ENCODE results near the gene PRDM16. TPM values are rescaled to one million over a fixed set of nuclear protein-coding genes. Genes with fewer than 3 reads are reported as not detected.

PRDM16 gene
- total RNA-seq, 4 donors from 2014 or later = 5.9 to 41.7 (median 11.2) TPM

DNA sequence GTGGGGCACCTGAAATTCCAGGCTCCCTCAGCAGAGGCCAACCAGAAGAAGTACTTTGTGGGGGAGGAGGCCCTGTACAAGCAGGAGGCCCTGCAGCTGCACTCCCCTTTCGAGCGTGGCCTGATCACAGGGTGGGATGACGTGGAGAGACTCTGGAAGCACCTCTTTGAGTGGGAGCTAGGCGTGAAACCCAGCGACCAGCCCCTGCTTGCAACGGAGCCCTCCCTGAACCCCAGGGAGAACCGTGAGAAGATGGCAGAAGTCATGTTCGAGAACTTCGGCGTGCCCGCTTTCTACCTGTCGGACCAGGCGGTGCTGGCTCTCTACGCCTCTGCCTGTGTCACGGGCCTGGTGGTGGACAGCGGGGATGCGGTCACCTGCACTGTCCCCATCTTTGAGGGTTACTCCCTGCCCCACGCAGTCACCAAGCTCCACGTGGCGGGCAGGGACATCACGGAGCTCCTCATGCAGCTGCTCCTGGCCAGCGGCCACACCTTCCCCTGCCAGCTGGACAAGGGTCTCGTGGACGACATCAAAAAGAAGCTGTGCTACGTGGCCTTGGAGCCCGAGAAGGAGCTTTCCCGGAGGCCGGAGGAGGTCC is 47.1 kb upstream of the PRDM16 start:
- H3K9me3 ChIP-seq = no peaks in the 10 kb centered on the region
- peaks cover 0 to 3% (median 0%) of the 10 kb centered on the region in 4 donors for H3K4me1 ChIP-seq
- H3K36me3 ChIP-seq = no peaks in the 10 kb centered on the region
- H3K27ac ChIP-seq = no peak overlapping the region
- no peak overlapping the region for H3K4me3 ChIP-seq
- TF ChIP-seq EP300 (IDR thresholded peaks at IDR 0.05) = no peak
- TF ChIP-seq, protein P1, sequence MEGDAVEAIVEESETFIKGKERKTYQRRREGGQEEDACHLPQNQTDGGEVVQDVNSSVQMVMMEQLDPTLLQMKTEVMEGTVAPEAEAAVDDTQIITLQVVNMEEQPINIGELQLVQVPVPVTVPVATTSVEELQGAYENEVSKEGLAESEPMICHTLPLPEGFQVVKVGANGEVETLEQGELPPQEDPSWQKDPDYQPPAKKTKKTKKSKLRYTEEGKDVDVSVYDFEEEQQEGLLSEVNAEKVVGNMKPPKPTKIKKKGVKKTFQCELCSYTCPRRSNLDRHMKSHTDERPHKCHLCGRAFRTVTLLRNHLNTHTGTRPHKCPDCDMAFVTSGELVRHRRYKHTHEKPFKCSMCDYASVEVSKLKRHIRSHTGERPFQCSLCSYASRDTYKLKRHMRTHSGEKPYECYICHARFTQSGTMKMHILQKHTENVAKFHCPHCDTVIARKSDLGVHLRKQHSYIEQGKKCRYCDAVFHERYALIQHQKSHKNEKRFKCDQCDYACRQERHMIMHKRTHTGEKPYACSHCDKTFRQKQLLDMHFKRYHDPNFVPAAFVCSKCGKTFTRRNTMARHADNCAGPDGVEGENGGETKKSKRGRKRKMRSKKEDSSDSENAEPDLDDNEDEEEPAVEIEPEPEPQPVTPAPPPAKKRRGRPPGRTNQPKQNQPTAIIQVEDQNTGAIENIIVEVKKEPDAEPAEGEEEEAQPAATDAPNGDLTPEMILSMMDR (IDR thresholded peaks at IDR 0.05) = no peak
- TF ChIP-seq POLR2A (IDR thresholded peaks at IDR 0.05) = no peak
- peaks cover 0 to 15% of the 10 kb centered on the region in 2 donors for H3K27me3 ChIP-seq
- 90% methylated on average over 26 to 28 of the region's 28 CpGs for WGBS, 2 donors
- no peak for DNase-seq (ENCODE audit: low spot score in 2 of 2)

DNA sequence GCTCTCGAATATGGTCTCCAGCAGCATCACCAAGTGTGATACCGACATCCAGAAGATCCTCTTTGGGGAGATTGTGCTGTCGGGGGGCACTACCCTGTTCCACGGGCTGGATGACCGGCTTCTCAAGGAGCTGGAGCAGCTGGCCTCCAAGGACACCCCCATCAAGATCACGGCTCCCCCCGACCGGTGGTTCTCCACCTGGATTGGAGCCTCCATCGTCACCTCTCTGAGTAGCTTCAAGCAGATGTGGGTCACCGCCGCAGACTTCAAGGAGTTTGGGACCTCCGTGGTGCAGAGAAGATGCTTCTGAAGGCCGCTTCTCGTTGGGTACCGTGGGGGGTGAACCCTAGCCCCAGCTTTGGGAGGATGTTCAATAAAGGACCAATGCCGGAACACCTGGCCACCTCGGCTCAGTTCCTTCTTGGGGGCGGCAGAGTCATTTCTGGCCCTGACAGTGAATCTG is 46.5 kb upstream of the PRDM16 start:
- TF ChIP-seq, protein P1 (IDR thresholded peaks at IDR 0.05) = no peak
- TF ChIP-seq POLR2A (IDR thresholded peaks at IDR 0.05) = no peak
- no peak for TF ChIP-seq EP300 (IDR thresholded peaks at IDR 0.05)
- 90 to 96% methylated on average over 12 of the region's 18 CpGs for WGBS, 2 donors
- Histone ChIP-seq H3K4me3 (no peak overlapping the region), H3K27me3 (peaks cover 0 to 11% of the 10 kb centered on the region in 2 donors), H3K9me3 (no peaks in the 10 kb centered on the region), H3K27ac (no peak overlapping the region), H3K36me3 (no peaks in the 10 kb centered on the region), H3K4me1 (peaks cover 0 to 1% (median 0%) of the 10 kb centered on the region in 4 donors)
- no peak for DNase-seq (ENCODE audit: low spot score in 2 of 2)

DNA sequence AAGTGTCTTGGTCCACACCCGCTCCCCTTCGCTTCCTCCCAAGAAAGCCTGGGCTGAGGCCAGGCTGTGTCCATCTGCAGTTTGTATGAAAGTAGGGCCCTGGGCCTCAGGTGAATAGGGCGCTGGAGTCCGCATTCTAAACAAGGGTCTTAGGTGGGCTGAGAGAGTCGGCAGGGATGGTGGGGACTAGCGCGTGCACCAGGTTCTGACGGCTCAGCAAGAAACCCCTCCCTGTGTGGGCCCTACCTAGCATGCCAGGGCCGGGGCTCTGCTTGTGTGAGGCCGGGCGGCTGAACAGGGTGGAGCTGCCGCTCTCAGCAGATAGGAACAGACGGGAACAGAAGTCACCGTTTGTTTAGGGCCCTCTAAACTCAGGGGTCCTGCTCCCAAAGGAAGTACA is 46.0 kb upstream of the PRDM16 start:
- Histone ChIP-seq H3K27me3 (peaks cover 0 to 11% of the 10 kb centered on the region in 2 donors), H3K27ac (no peak overlapping the region), H3K9me3 (no peaks in the 10 kb centered on the region), H3K36me3 (no peaks in the 10 kb centered on the region), H3K4me3 (no peak overlapping the region), H3K4me1 (no peaks in the 10 kb centered on the region)
- 69 to 80% methylated on average over 14 of the region's 14 CpGs for WGBS, 2 donors
- no peak for DNase-seq (ENCODE audit: low spot score in 2 of 2)
- TF ChIP-seq POLR2A (IDR thresholded peaks at IDR 0.05) = no peak
- TF ChIP-seq, protein P1 (IDR thresholded peaks at IDR 0.05) = no peak
- no peak for TF ChIP-seq EP300 (IDR thresholded peaks at IDR 0.05)

DNA sequence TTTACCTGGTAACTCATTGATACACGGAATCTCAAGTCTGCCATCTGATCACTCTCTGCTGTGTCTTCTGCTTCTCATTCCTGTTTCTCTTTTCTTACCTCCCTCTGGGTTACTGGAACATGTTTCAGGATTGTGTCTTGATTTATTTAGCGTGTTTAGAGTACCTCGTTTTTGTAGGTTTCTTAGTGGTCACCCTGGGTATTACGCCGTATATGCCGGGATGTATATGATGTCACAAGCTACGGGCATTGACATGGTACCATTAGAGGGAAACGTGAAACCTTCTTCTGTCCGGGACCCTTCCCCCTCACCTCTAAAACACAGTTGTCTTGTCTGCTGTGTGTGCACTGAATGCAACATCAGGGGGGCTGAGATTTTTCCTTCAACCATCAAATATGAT is 45.0 kb upstream of the PRDM16 start:
- Histone ChIP-seq H3K27me3 (peaks cover 0 to 17% of the 10 kb centered on the region in 2 donors), H3K4me3 (no peak overlapping the region), H3K9me3 (no peaks in the 10 kb centered on the region), H3K4me1 (no peaks in the 10 kb centered on the region), H3K27ac (no peak overlapping the region), H3K36me3 (no peaks in the 10 kb centered on the region)
- 76 to 80% methylated on average over 9 of the region's 9 CpGs for WGBS, 2 donors
- no peak for DNase-seq (ENCODE audit: low spot score in 2 of 2)
- no peak for TF ChIP-seq EP300 (IDR thresholded peaks at IDR 0.05)
- no peak for TF ChIP-seq POLR2A (IDR thresholded peaks at IDR 0.05)
- TF ChIP-seq, protein P1 (IDR thresholded peaks at IDR 0.05) = no peak

DNA sequence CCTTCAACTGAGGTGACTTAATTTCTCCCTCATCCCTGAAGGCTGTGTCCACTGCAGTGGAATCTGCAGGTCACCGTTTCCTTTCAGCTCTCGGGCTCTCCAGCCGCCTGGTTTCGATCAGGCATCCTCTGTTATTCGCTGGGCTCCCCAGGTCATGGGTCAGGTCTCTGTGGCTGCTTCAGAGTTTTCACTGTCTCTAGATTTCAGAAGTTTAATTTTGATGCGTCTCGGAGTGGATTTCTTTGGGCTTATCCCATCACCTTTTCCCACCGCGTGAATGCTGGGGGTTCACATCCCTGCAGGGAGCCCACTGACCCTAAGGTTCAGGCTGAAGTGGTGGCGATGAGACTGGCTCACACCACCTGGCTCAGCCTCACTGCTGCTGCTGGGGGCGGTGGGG is 44.4 kb upstream of the PRDM16 start:
- Histone ChIP-seq H3K9me3 (no peaks in the 10 kb centered on the region), H3K27me3 (peaks cover 0 to 22% of the 10 kb centered on the region in 2 donors), H3K4me3 (no peak overlapping the region), H3K4me1 (no peaks in the 10 kb centered on the region), H3K27ac (no peak overlapping the region), H3K36me3 (no peaks in the 10 kb centered on the region)
- DNase-seq (ENCODE audit: low spot score in 2 of 2) = no peak
- 70 to 78% methylated on average over 10 to 11 of the region's 11 CpGs for WGBS, 2 donors
- TF ChIP-seq, protein P1 (IDR thresholded peaks at IDR 0.05) = no peak
- TF ChIP-seq EP300 (IDR thresholded peaks at IDR 0.05) (no peak), POLR2A (IDR thresholded peaks at IDR 0.05) (no peak)
